GM23248 (cell line): Measurements from ENCODE around the gene TFB1M.
"Not testable (repeated sequence)": the region's sequence is repeated elsewhere in the genome, so short reads cannot be mapped to it uniquely, and the experiment has no call there.

ENCODE experiments used
- EZH2 ChIP-seq: fragments of 200-600 bp; sonication (generic); IDR thresholded peaks from 2 replicates; pipeline ENCODE4 v1.6.1; 2018; ENCODE audit warnings: antibody characterized with exemption, mild to moderate bottlenecking; ENCODE audit not compliant: insufficient read depth, poor library complexity, severe bottlenecking
- EZH2phosphoT487 ChIP-seq: fragments of 200-600 bp; sonication (generic); IDR thresholded peaks from 2 replicates; pipeline ENCODE4 v1.6.1; 2018; ENCODE audit warnings: antibody characterized with exemption, moderate library complexity, mild to moderate bottlenecking, low read depth; ENCODE audit not compliant: insufficient read depth

- TF ChIP-seq EZH2, EZH2phosphoT487: not testable (repeated sequence)
Observed at GRCh38 chr6:155230975-155231374, 83.3 kb downstream of the TFB1M start.
